ENCODE measurements around the gene ZFP36L1.

GRCh38 chr14:68788275-68788995 lies 4.4 kb downstream of the ZFP36L1 start:
- TF ChIP-seq CTCF (IDR thresholded peaks at IDR 0.05) (no peak), POLR2A (IDR thresholded peaks at IDR 0.05) (no peak), EP300 (IDR thresholded peaks at IDR 0.05) (no peak)
